ENCODE data around the gene MYL12A.
"Not testable (repeated sequence)": the region's sequence is repeated elsewhere in the genome, so short reads cannot be mapped to it uniquely, and the experiment has no call there.

The MYL12A gene

DNA sequence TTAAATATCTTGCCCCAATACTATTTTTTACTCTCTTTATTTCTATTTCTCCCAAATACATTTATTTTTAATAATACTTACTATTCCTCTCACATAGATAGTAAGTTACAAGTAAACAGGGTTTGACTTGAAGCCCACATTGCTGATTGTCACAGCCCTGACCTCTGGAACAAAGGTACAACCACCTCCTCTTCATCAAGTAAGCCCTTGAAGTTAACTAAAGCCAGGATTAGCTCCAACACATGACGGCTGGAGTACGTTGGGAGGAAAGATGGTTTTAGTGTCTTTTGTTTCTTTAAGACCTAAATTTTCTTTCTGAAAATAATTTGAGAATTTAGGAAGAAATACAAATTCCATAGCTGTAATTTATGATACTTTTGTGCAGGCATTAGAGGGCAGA lies 28.8 kb upstream of the MYL12A start:
- no peak overlapping the region for H3K4me3 ChIP-seq (replicated peaks; ENCODE audit: low read depth, low read length)
- DNase-seq (ENCODE audit: low read depth), result no peak
- TF ChIP-seq, protein P1, sequence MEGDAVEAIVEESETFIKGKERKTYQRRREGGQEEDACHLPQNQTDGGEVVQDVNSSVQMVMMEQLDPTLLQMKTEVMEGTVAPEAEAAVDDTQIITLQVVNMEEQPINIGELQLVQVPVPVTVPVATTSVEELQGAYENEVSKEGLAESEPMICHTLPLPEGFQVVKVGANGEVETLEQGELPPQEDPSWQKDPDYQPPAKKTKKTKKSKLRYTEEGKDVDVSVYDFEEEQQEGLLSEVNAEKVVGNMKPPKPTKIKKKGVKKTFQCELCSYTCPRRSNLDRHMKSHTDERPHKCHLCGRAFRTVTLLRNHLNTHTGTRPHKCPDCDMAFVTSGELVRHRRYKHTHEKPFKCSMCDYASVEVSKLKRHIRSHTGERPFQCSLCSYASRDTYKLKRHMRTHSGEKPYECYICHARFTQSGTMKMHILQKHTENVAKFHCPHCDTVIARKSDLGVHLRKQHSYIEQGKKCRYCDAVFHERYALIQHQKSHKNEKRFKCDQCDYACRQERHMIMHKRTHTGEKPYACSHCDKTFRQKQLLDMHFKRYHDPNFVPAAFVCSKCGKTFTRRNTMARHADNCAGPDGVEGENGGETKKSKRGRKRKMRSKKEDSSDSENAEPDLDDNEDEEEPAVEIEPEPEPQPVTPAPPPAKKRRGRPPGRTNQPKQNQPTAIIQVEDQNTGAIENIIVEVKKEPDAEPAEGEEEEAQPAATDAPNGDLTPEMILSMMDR (IDR thresholded peaks at IDR 0.05; ENCODE audit: low read length, missing control alignments), result no peak

DNA sequence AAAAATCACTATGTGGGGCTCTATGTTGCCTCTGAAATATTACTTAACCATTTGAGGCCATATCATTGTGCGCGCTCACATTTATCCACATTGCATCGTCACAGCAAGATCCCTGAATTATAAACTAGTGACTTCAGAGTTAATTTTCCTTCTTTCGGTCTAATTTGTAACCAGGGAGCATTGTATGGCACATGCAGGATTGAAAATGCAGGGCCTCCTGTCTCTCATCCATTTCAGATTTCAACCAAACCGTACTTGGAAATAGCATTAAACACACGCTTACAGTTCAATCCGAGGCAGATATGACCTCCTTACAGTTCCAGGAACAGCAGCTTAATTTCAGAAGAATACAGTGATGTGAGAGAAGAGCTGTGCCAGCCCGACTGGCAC lies 28.4 kb upstream of the MYL12A start:
- H3K4me3 ChIP-seq (replicated peaks; ENCODE audit: low read depth, low read length), result no peak overlapping the region
- no peak for DNase-seq (ENCODE audit: low read depth)
- TF ChIP-seq, protein P1 (IDR thresholded peaks at IDR 0.05; ENCODE audit: low read length, missing control alignments), result no peak

DNA sequence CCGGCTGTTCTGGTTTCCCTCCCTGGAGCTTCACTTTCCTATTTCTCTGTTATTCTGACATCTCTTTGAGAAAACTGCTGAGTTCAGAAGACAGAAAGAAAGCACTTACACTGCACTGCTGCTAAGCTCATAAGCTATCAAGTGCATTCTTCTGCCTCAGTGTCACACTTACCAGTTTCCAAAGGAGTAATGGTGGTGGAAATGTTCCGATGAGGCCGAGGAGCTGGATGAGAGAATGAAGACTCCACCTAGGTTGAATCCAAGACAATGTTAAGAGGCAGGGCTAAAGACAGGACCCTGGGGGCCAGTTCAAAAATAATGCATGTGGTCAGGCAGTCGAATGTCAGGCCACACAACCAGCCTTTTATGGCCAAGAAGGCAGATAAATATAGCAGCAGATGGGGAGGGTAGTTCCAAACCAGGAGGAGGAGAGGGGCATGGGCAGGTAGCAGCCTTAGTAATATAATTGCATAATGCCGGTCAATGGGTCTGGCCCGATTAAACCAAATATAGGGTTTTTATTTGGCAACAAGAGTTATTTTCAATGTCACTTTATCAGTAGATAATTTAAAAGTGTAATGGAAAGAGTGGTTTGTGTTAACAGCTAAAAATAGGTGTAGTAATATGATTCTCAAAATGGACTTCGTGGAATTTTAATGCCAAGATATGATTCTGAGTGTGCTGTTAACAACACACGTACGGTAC lies 27.8 kb upstream of the MYL12A start, which contains the start of gene MYOM1:
MYOM1 (minus strand) TSS at position 338 of the 705 bp plus-strand sequence. CDS start 4,745 bp downstream, outside the sequence.
- no peak within 1 kb of the TSS for H3K4me3 ChIP-seq (replicated peaks; ENCODE audit: low read depth, low read length)
- no peak for DNase-seq (ENCODE audit: low read depth)
- TF ChIP-seq, protein P1 (IDR thresholded peaks at IDR 0.05; ENCODE audit: low read length, missing control alignments), result no peak

DNA sequence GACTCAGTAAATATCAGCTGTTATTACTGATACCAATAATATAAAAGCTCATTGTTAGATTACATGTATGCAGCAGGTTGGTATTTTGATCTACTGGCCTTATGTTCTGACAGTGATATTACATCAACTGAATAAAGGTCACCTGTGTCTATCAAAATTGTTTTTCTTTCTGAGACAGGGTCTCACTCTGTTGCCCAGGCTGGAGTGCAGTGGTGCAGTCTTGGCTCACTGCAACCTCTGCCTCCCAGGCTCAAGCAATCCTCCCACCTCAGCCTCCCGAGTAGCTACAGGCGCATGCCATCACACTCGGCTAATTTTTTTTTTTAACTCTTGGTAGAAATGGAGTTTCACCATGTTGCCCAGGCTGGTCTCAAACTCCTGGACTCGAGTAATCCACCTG lies 26.7 kb upstream of the MYL12A start:
- not testable (repeated sequence) for DNase-seq (ENCODE audit: low read depth); H3K4me3 ChIP-seq (replicated peaks; ENCODE audit: low read depth, low read length)

DNA sequence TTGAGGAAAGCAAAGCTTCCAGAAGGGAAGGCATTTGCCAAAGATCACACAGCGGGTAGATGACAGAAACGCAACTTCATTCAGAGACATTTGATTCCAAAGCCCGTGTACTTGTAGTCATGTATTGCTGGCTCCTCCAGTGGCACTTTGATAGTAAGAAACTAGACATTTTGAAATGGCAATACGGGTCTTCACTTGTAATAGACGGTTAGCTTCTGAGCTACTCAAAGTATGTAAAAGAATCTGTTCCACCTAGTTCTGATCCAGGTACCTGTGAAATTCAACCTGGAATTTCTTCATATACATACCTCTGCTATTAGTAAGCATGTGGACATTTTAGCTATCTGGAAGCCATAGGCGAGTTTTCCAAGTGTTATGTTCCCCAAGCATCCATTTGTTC lies 26.1 kb upstream of the MYL12A start:
- TF ChIP-seq, protein P1 (IDR thresholded peaks at IDR 0.05; ENCODE audit: low read length, missing control alignments), result no peak
- H3K4me3 ChIP-seq (replicated peaks; ENCODE audit: low read depth, low read length), result no peak overlapping the region
- DNase-seq (ENCODE audit: low read depth), result no peak

DNA sequence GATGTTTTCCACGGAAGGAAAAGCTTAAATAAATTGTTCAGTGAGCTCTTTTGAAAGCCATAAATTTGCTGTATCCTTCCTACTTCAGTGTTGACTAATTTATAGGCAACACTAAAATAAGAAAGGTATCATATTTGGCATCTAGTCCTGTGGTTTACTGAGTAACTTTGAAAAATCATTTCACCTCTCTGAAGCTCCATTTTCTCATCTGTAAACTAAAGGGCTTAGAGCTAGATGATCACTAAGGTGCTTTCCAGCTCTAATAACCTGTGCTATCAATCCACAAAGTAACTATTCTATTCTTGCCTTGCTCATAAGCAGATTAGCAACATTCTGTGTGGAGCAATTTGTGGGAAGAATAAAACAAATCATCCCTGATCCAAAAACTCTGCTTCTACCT lies 24.2 kb upstream of the MYL12A start:
- TF ChIP-seq, protein P1 (IDR thresholded peaks at IDR 0.05; ENCODE audit: low read length, missing control alignments), result no peak
- no peak overlapping the region for H3K4me3 ChIP-seq (replicated peaks; ENCODE audit: low read depth, low read length)
- DNase-seq (ENCODE audit: low read depth), result no peak

DNA sequence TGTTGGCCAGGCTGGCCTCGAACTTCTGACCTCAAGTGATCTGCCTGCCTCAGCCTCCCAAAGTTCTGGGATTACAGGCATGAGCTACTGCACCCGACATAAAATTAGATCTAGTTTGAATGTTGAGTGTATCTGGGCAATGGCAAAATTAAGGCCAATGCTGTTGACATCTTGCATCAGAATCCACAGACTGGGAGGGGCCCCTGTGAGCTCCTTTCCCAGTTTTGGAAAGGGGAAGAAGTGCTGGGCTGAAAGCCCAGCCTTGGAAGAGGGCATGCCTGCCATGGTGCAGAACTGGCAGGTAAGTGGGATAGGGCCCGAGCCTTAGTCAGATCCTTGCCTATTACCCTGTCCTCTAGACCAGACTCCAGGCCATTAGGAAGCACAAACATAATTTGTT lies 23.4 kb upstream of the MYL12A start:
- TF ChIP-seq, protein P1 (IDR thresholded peaks at IDR 0.05; ENCODE audit: low read length, missing control alignments), result no peak
- DNase-seq (ENCODE audit: low read depth), result no peak
- H3K4me3 ChIP-seq (replicated peaks; ENCODE audit: low read depth, low read length), result no peak overlapping the region
